Islet precursor cell (in vitro differentiated cells): ENCODE results near the gene DNAJB11.
"Not testable (repeated sequence)": the region's sequence is repeated elsewhere in the genome, so short reads cannot be mapped to it uniquely, and the experiment has no call there.

Experiments used
- DNase-seq: peaks from one replicate; pipeline ENCODE4 v3.0.0-alpha.2; 2018

Gene DNAJB11

DNA sequence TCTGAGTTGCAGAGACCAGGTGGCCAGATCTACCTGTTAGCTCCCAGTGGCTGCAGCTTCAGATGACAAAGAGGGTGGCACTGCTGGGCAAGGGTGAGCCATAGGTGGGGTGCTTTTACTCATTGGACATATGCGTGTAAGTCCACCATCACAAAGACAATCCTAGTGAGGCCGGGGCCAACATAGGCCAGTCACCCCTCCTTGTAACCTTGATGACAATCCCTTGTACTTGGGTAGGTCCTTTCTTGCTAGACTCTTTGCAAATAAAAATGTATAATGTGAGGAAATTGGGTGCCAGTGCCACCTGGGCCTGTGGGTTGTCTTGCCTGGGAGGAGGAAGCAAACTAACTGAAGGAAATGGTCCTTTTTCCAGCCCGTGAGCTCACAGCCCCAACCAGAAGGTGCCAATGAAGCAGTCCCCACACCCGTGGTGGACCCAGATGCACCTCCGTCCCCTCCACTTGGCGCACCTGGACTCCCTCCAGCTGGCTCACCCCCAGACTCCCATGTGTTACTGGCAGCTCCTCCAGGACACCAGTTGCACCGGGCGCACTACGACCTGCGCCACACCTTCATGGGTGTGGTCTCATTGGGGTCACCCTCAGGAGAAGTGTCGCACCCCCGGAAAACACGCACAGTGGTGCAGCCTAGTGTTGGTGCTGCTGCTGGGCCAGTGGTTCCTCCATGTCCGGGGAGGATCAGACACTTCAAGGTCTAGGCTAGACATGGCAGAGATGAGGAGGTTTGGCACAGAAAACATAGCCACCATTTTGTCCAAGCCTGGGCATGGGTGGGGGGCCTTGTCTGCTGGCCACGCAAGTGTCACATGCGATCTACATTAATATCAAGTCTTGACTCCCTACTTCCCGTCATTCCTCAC, 49.9 kb downstream of the DNAJB11 start:
- DNase-seq, result no peak

DNA sequence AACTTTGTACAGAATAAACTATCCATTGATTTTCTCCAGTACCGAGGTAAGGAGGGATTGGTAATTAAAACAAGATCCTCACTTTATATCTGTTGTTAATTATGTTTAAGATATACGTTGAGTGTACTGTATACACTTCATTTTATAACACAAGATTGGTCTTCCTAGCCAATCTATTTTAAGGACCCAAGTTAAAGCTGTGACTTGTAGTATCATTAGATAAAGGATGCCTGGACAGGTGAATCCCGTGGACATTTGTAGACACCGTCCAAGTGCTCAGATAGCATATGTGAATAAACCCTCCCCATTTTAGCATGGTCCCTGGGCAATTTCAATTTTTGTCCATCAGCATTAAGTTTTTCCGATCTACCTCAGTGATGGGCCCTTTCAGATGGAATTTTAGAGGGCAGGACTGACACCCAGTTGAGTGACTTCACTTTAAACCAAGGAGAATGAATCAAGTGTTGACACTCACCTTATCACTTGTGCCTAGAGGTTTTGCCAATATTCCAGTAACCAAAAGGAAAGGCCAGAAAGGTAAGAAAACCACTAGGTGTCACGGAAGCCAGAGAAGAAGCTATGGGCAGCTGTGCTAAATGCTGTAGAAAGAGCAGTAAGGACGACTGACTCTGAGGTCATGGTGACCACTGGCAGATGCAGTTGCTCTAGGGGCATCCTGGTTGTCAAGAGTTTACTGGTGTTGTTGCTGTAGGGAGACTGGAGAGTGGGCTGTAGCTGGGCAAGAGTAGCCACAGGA, 51.6 kb downstream of the DNAJB11 start:
- DNase-seq, result no peak

DNA sequence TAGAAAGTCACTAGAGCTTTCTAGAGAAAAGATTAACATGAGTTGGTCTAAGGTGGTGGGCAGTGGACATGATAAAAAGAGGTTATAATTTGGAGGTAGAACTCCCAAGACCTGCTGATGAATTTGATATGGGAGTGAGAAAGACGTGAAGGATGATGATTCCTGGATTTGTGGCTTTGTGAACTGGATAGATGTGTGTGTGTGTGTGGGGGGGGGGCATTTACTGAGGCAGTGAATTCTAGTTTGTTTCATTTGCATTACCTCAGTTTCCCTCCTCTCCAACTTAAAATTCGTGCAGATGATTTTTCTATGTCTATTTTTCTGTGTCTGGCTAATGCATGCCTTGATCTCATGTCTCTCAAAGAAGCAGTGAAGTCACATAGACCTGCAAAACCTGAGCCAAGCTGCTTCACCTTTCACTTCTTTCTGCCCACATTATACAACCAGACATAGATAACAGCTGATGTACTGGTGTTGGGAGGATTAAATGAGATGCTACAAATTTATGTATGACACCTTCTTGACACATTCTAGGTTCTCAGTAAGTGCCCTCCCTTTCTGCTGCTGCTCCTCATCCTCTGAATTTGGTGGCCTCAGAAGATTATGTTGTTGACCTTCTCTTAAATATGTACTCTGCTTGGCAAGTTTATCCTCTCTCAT, 52.3 kb downstream of the DNAJB11 start:
- DNase-seq, result no peak

DNA sequence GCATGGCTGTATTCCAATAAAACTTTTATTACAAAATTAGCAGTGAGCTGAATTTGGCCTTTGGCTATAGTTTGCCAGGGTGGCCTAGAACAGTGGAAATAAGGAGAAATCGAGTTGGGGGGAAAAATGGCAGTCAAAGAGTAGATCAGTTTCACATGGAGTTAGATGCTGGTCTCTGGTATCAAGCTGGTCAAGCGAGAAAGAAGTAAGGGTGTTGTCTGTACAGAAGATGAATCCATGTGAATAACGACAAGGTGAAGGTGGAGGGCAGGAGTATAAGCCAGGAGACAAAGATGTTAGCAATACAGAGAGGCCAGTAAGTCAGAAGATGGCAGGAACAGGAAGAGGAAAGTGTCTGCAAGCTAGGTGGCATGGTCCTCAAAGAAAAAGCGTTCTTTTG, 54.1 kb downstream of the DNAJB11 start:
- DNase-seq, result no peak

DNA sequence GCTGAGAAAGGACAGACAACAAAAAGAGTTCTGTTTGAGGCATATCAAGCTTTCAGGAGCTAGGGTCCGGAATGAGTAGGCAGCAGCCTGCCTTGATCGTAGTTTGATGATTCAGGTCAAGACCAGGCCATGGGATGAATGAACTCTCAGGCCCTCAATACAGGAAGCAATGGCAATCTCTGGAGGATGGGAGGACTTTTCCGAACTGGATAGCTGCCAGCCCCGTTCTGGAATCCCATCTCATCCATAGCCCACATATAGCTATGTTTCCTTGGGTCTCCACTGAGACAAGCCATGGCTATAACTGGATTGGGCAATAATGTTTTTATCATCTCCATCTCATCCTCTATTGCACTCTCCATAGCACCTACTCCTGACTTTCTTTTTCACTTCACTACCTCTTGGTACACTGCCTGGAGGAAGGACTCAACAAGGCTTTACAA, 55.1 kb downstream of the DNAJB11 start:
- DNase-seq, result no peak

DNA sequence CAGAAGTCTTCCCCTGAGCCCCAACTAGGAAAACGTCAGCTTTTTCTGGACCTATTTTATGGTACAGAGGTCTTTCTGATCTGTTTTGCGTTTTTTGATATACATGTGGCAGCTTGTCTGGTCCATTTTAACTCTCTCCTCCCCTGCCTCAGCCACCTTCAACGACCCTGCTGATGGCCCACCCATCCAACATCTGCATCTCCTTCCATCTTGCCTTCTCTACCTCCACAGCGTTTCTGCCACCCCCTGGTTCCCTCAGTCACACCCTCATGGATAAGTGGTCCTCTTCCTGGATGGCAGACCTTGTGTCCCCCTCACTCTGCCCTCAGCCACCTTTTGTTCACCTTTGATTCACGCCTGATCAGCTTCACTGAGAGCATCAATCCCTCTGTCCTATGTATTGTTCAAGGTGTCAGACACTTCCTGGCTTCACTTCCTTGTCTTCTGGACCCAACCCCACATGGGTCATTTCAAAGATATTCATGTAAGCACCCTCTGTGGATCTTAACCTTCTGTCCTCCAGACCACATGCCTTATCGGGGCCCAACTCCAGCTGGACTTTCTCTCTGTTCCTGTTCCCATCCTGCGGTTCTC, 55.8 kb downstream of the DNAJB11 start:
- no peak for DNase-seq

DNA sequence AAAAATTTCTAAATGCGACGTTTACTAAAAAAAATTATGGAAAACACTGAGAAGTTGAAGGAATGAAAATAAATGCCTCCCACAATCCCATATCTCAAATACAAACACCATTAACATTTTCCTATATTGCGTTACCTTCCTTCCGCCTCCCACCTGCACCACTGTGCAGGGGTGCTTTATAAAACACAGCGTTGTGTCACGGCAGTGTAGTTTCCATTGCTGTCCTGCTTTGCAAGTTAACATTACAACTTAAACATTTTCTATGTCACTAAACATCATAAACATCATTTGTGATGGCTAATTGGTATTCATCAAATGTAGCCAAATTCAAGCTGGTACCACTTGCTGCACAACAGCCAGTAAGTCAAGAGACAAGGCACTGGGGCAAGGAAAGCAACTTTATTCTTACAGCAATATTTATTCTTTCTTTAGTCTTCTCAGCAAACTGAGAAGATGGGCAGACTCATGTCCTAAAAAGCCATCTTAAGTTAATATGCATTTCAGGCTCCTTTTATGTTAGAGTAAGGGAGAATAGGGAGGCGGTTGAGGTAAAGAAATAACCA, 57.4 kb downstream of the DNAJB11 start:
- DNase-seq, result no peak

DNA sequence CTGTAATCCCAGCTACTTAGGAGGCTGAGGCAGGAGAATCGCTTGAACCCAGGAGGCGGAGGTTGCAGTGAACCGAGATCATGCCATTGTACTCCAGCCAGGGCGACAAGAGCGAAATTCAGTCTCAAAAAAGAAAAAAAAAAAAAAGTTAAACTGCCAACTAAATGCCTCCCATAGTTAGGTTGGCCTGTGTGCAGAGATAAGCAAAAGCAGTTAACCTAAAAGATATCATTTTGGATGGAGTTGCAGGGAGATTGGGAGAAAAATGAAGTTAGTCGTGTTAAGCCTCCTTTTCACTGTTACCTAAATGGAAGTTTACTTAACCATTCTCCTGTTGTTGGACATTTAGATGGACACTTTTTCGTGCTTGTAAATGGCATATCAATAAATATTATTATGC, 58.2 kb downstream of the DNAJB11 start:
- DNase-seq, result no peak

DNA sequence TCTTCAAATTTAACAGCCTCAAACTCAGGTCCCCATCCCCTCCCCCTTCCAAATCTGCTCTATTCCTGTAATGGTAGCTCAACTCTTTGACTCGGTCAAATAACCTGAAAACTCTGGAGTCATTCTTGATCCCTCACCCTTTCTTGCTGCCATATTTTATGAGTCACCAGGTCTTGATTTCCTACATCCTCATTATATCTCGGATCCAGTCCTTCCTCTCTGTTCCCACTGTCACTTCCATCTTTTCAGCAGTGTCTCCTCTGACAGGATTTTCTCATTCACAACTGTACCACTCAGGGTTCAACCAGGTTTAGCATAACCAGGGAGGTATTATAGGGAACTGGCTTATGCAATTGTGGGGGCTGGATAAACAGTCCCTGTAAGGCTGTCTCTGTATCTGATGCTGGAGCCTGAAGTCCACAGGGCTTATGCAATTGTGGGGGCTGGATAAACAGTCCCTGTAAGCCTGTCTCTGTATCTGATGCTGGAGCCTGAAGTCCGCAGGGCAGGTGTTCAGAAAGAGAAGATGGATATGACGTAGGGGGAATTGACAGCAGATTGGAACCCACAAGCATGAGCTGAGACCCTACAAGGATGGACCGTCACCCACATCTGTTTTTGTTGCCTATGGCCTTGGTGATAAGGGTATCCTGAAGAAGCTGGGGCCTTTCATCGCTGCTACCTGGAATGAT, 60.6 kb downstream of the DNAJB11 start:
- no peak for DNase-seq

DNA sequence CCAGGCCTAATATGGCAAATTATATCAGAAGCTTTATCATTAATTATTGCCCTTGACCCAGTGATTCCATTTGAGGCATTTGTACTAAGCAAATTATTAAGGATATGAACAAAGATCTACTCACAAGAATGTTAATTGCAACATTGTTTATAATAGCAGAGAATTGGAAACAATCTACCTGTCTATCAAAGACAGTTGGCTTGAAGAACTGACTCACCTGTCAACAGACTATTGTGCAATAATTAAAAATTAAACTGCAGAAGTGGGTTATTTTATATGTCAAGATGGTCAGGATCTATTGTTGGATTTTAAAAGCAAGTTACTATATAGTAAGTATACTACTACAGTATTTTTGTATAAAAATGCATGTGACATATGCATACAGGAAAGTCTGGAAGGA, 63.0 kb downstream of the DNAJB11 start:
- DNase-seq, result no peak

DNA sequence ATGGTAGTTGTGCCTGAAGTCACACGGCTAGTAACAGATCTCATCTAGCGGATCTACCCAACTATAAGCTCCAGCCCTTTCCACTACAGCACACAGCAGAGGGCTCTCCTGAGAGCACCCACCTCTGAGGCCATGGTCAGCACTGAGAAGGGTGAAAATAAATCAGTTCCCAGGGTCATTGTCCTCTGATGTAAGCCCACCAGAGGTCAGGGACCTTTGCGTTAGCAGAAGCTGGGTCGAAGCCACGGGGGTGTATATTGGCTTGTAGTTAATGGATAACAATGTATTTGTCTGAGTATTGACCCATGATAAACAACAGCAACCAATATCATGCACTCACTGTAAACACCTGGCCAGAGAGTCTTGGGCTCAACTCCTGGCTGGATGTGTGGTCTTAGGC, 63.7 kb downstream of the DNAJB11 start:
- DNase-seq, result not testable (repeated sequence)
